OCI-LY7 (cell line): Measurements from ENCODE around the gene POT1. TPM values are rescaled to one million over a fixed set of nuclear protein-coding genes. Genes with fewer than 3 reads are reported as not detected.

ENCODE experiments used
- BruUV-seq: library from RNA; stranded (reverse); fragments of 400-500 nt; replicated peaks from 2 replicates; lab custom pipeline; 2021; lab: Mats Ljungman, UMichigan
- CTCF ChIA-PET: fragments of 300-600 bp; sonication (Branson Sonifier 250); formaldehyde crosslinking; loops from one replicate; lab custom pipeline; 2022; ENCODE audit warnings: antibody characterized with exemption; ENCODE audit not compliant: unreplicated experiment; lab: Charles Lee
- POLR2A ChIA-PET: fragments of 300-600 bp; sonication (Branson Sonifier 250); formaldehyde crosslinking; loops from one replicate; lab custom pipeline; 2022; ENCODE audit warnings: antibody characterized with exemption; lab: Charles Lee
- DNase-seq: peaks from one replicate; pipeline ENCODE4 v3.0.0-alpha.2; 2015; ENCODE audit warnings: low spot score
- H2AFZ ChIP-seq: fragments of 200-600 bp; sonication (generic), shearing (Covaris generic); 2 replicates; pipeline ENCODE4 v1.6.1; 2014; ENCODE audit warnings: mild to moderate bottlenecking, antibody characterized with exemption, low read length, moderate library complexity
- H3K27ac ChIP-seq: fragments of 200-600 bp; sonication (generic); 2 replicates; pipeline ENCODE4 v1.5.1; 2014; ENCODE audit warnings: mixed run types, low read depth, mild to moderate bottlenecking, moderate library complexity, low read length, inconsistent platforms; ENCODE audit not compliant: poor library complexity, severe bottlenecking
- H3K36me3 ChIP-seq: fragments of 200-600 bp; sonication (generic); 2 replicates; pipeline ENCODE4 v1.6.1; 2014; ENCODE audit warnings: mild to moderate bottlenecking, antibody characterized with exemption, low read length, moderate library complexity, mixed read lengths; ENCODE audit not compliant: insufficient read depth
- H3K4me1 ChIP-seq: fragments of 200-600 bp; sonication (generic); 2 replicates; pipeline ENCODE4 v1.5.1; 2014; ENCODE audit warnings: mild to moderate bottlenecking, low read length; ENCODE audit not compliant: insufficient read depth, poor library complexity, severe bottlenecking
- H3K4me2 ChIP-seq: fragments of 200-600 bp; sonication (generic); 2 replicates; pipeline ENCODE4 v1.6.1; 2014; ENCODE audit warnings: mild to moderate bottlenecking, low read length
- H3K4me3 ChIP-seq: fragments of 200-600 bp; sonication (generic); 2 replicates; pipeline ENCODE4 v1.5.1; 2014; ENCODE audit warnings: mild to moderate bottlenecking, low read depth, low read length; ENCODE audit not compliant: poor library complexity, severe bottlenecking
- H3K79me2 ChIP-seq: fragments of 200-600 bp; sonication (generic); 2 replicates; pipeline ENCODE4 v1.6.1; 2016; ENCODE audit warnings: low read depth, mild to moderate bottlenecking, low read length, moderate library complexity, mixed read lengths; ENCODE audit not compliant: insufficient read depth
- H3K9me2 ChIP-seq: fragments of 200-600 bp; sonication (generic); 2 replicates; pipeline ENCODE4 v1.6.1; 2016; ENCODE audit warnings: mild to moderate bottlenecking, low read length, mixed read lengths; ENCODE audit not compliant: insufficient read depth
- H3K9me3 ChIP-seq: fragments of 200-600 bp; sonication (generic); 2 replicates; pipeline ENCODE4 v1.6.1; 2014; ENCODE audit warnings: mild to moderate bottlenecking, mixed run types, low read length, mixed read lengths
- H4K20me1 ChIP-seq: fragments of 200-600 bp; sonication (generic); 2 replicates; pipeline ENCODE4 v1.6.1; 2014; ENCODE audit warnings: mild to moderate bottlenecking, antibody characterized with exemption, low read length, moderate library complexity, mixed read lengths; ENCODE audit not compliant: insufficient read depth
- EZH2phosphoT487 ChIP-seq: fragments of 200-600 bp; sonication (generic); IDR thresholded peaks from 2 replicates; pipeline ENCODE4 v1.6.1; 2018; ENCODE audit warnings: low read depth, borderline replicate concordance, mild to moderate bottlenecking, mixed run types, antibody characterized with exemption, low read length, moderate library complexity, mixed read lengths
- intact Hi-C: fragments of 100-400 bp; cut with micrococcal nuclease; formaldehyde crosslinking; loops from one replicate; pipeline ENCODE4 v1.10.0; 2022; ENCODE audit not compliant: unreplicated experiment
- total RNA-seq, 2 experiments: library from RNA; depleted of rRNA in 1 of 2; stranded (reverse); fragments of >200 nt in 1 of 2; shearing (Covaris generic) in 1 of 2; gene quantifications; 2 replicates each; pipeline ENCODE4 v1.2.3, GENCODE V29; 2014 to 2022
- TF ChIP-seq, protein P1 (sequence below): fragments of 200-600 bp; sonication (generic); conservative IDR thresholded peaks from 2 replicates; pipeline ENCODE4 v1.5.1; 2014; ENCODE audit warnings: mild to moderate bottlenecking, antibody characterized with exemption, low read length, moderate library complexity, mixed read lengths

Gene POT1
- total RNA-seq, 2 experiments from 2014 or later = 34.7 to 46.5 TPM

DNA sequence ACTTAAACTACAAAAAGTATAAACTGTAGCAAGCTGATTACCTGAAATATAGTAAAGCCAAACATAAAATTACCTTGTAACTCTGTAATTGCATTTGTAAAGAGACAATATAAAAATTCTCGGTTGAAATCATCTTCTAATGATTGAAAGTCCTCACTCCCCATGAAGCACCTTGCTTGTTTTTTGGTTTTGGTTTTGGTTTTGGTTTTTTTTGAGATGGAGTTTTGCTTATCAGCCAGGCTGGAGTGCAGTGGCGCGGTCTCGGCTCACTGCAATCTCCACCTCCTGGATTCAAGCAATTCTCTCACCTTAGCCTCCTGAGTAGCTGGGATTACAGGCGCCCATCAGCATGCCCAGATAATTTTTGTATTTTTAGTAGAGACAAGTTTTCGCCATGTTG, 130.2 kb downstream of the POT1 start:
- Histone ChIP-seq H3K9me3 (no peaks in the 10 kb centered on the region), H3K27ac (no peak overlapping the region), H3K4me2 (no peak overlapping the region), H3K79me2 (no peaks in the 10 kb centered on the region), H3K4me3 (no peak overlapping the region), H3K4me1 (no peaks in the 10 kb centered on the region), H3K9me2 (no peaks in the 10 kb centered on the region), H4K20me1 (no peaks in the 10 kb centered on the region), H3K36me3 (no peaks in the 10 kb centered on the region), H2AFZ (no peak overlapping the region)
- BruUV-seq = no TSS peak
- TF ChIP-seq, protein P1, sequence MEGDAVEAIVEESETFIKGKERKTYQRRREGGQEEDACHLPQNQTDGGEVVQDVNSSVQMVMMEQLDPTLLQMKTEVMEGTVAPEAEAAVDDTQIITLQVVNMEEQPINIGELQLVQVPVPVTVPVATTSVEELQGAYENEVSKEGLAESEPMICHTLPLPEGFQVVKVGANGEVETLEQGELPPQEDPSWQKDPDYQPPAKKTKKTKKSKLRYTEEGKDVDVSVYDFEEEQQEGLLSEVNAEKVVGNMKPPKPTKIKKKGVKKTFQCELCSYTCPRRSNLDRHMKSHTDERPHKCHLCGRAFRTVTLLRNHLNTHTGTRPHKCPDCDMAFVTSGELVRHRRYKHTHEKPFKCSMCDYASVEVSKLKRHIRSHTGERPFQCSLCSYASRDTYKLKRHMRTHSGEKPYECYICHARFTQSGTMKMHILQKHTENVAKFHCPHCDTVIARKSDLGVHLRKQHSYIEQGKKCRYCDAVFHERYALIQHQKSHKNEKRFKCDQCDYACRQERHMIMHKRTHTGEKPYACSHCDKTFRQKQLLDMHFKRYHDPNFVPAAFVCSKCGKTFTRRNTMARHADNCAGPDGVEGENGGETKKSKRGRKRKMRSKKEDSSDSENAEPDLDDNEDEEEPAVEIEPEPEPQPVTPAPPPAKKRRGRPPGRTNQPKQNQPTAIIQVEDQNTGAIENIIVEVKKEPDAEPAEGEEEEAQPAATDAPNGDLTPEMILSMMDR = no peak
- no peak for TF ChIP-seq EZH2phosphoT487
- CTCF ChIA-PET = no interaction called here
- intact Hi-C loops = no loop called here
- no peak for DNase-seq
- POLR2A ChIA-PET = no interaction called here

DNA sequence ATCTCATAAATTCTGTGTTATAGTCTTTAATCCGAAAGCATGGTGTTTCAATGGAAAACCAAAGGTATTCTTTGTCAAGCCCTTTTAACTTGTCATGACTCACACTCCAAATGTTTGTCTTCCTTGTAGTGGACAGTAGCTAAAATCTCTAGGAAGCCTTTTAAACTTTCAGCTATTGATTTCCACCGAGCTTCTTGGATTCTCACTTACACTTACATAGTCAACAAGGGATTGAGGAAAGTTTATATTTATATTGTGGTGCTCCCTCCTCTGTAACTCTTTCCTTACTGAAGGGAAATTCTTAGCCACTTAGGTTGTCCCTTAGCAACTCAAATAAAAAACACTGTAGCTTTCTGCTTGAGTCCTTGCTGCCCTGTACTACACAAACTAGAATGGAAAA, 132.9 kb downstream of the POT1 start:
- CTCF ChIA-PET = no interaction called here

DNA sequence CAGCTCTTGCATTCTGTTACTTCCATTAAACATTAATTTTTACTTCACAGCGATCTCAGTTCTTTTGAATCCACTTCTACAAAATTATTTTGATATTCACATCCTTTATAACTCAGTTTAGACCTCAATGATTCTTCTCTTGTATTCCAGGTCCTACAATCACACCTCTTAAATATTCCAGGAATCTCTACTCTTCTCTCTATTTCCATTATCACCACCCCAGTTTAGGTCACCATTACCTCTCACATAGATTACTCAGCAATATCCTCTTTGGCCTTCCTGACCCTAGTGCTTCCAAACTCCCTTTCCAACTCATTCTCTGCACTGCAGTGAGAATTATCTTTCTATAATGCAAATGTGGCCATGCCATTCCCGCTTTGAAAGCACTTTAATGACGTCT, 136.9 kb downstream of the POT1 start:
- H3K4me3 ChIP-seq = no peak overlapping the region
- TF ChIP-seq, protein P1 = no peak
- TF ChIP-seq EZH2phosphoT487 = no peak
- no peaks in the 10 kb centered on the region for H3K9me2 ChIP-seq
- intact Hi-C loops = no loop called here
- POLR2A ChIA-PET = no interaction called here
- H3K9me3 ChIP-seq = no peaks in the 10 kb centered on the region
- no TSS peak for BruUV-seq
- H4K20me1 ChIP-seq = no peaks in the 10 kb centered on the region
- H3K4me2 ChIP-seq = no peak overlapping the region
- no peaks in the 10 kb centered on the region for H3K36me3 ChIP-seq
- no peak overlapping the region for H2AFZ ChIP-seq
- no peaks in the 10 kb centered on the region for H3K79me2 ChIP-seq
- H3K4me1 ChIP-seq = no peaks in the 10 kb centered on the region
- CTCF ChIA-PET = no interaction called here
- H3K27ac ChIP-seq = no peak overlapping the region
- no peak for DNase-seq

More for the DNA sequence above, 132.9 kb downstream of the POT1 start:
- no peak for TF ChIP-seq EZH2phosphoT487
- H3K4me3 ChIP-seq = no peak overlapping the region
- H2AFZ ChIP-seq = no peak overlapping the region
- no peaks in the 10 kb centered on the region for H4K20me1 ChIP-seq
- DNase-seq = no peak
- H3K36me3 ChIP-seq = no peaks in the 10 kb centered on the region
- H3K4me1 ChIP-seq = no peaks in the 10 kb centered on the region
- no peaks in the 10 kb centered on the region for H3K9me2 ChIP-seq
- POLR2A ChIA-PET = no interaction called here
- no peak overlapping the region for H3K27ac ChIP-seq
- no TSS peak for BruUV-seq
- no peak overlapping the region for H3K4me2 ChIP-seq
- H3K9me3 ChIP-seq = no peaks in the 10 kb centered on the region
- intact Hi-C loops = no loop called here
- no peaks in the 10 kb centered on the region for H3K79me2 ChIP-seq
